ENCODE results near the gene MADD.

The MADD gene

GRCh38 chr11:47233989-47234668 is 35.8 kb upstream of the MADD start:
- peak; percentile 85 to 91 for DNase-seq (ENCODE audit: low read depth in 2 of 2)
- peak; percentile 46 for TF ChIP-seq CTCF (IDR thresholded peaks at IDR 0.05; ENCODE audit: low read depth, low read length)
- peak overlapping the region in 1 of 2 donors; percentile 24 for H3K4me3 ChIP-seq (replicated peaks in 1 of 2; ENCODE audit: low read depth in 2 of 2, low read length in 2 of 2)

DNA sequence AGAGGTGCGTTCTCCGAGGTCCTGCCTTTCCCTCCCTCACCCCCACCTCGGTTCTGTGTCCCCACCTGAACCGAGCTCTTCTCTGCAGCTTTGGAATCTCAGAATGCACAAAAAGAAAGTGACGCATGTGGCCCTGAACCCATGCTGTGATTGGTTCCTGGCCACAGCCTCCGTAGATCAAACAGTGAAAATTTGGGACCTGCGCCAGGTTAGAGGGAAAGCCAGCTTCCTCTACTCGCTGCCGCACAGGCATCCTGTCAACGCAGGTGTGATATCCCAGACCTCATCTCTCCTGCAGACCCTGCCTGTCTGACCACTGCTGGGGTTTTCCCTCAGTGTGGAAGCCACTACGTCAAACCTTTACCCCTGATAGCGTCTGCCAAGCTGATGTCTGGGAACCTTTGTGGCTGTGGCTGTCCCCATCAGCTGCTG is 35.2 kb upstream of the MADD start:
- TF ChIP-seq CTCF (IDR thresholded peaks at IDR 0.05; ENCODE audit: low read depth, low read length), result no peak
- DNase-seq (ENCODE audit: low read depth in 2 of 2), result peak; percentile 48 to 64
- H3K4me3 ChIP-seq (replicated peaks in 1 of 2; ENCODE audit: low read depth in 2 of 2, low read length in 2 of 2), result peak overlapping the region in 1 of 2 donors; percentile 24

GRCh38 chr11:47235163-47235562 is 34.8 kb upstream of the MADD start:
- H3K4me3 ChIP-seq (replicated peaks in 1 of 2; ENCODE audit: low read depth in 2 of 2, low read length in 2 of 2), result no peak overlapping the region
- no peak for DNase-seq (ENCODE audit: low read depth in 2 of 2)
- TF ChIP-seq CTCF (IDR thresholded peaks at IDR 0.05; ENCODE audit: low read depth, low read length), result no peak

DNA sequence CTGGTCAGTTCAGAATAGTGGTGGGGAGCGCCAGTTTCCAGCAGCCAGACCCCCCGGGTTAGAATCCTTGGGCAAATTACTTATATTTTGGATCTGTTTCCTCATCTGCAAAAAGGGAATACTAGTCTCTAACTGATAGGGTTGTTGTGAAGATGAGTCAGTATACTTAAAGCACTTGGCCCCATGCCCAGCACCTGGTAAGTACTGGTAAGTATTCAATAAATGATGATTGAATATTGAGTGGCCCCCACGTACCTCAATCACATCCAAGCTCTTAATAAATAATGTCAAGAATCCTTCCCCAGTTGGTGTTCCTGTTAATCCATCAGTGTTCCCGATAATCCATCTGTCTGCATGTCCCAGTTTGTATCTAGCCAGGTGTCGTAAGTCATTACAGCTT is 33.5 kb upstream of the MADD start:
- TF ChIP-seq CTCF (IDR thresholded peaks at IDR 0.05; ENCODE audit: low read depth, low read length), result no peak
- no peak overlapping the region for H3K4me3 ChIP-seq (replicated peaks in 1 of 2; ENCODE audit: low read depth in 2 of 2, low read length in 2 of 2)
- DNase-seq (ENCODE audit: low read depth in 2 of 2), result peak; percentile 21 to 56

DNA sequence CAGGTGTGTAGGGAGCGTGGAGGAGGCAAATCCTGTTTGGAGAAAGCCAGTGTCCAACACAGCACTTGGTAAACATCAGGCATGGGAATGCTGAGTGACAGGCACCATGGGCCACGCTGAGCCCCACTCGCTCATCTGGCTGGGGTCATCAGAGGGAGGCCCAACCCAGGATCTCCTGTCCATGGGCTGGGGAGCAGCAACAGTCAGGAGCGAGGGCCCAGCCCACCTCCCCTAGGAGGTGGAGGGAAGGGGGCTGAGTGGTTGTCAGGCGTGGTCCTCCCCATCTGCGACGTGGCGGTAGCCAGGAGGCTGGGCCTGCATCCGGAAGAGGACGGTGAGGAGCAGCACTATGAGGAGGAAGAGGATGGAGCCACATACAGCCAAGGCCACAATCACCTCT is 30.1 kb upstream of the MADD start:
- TF ChIP-seq CTCF (IDR thresholded peaks at IDR 0.05; ENCODE audit: low read depth, low read length), result no peak
- DNase-seq (ENCODE audit: low read depth in 2 of 2), result no peak
- H3K4me3 ChIP-seq (replicated peaks in 1 of 2; ENCODE audit: low read depth in 2 of 2, low read length in 2 of 2), result no peak overlapping the region

DNA sequence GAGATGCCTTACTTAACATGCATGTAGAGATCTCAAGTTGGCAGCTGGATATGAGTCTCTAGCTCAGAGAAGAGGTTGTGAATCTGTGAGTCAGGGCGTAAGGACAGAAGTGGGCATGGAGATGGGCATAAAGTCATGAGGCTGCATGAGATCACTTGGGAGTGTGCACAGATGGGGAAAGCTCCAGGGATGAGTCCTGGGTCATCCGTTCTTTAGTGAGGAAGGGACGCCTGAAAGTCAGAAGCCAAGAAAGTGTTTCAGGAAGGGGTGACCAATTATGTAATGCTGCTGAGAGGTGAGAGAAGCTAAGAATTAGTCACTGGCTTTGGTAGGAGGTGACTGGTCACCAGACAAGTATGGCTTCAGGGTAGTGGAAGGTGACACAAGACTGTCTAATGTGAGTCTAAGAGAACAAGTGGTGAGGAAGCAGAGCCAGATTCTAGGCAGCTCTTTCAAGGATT is 28.1 kb upstream of the MADD start:
- TF ChIP-seq CTCF (IDR thresholded peaks at IDR 0.05; ENCODE audit: low read depth, low read length), result no peak
- DNase-seq (ENCODE audit: low read depth in 2 of 2), result peak in 1 of 2 donors; percentile 43
- no peak overlapping the region for H3K4me3 ChIP-seq (replicated peaks in 1 of 2; ENCODE audit: low read depth in 2 of 2, low read length in 2 of 2)

Data from cardiac fibroblast (primary cell).